ENCODE data around the gene PDE4B.

- TF ChIP-seq CTCF (IDR thresholded peaks at IDR 0.05) (no peak), POLR2A (IDR thresholded peaks at IDR 0.05) (no peak), POLR2AphosphoS5 (IDR thresholded peaks at IDR 0.05) (no peak)
These were observed 481.0 kb downstream of the PDE4B start for GRCh38 chr1:66273656-66274055.
